GM18499 (cell line): ENCODE measurements around the gene C12orf50.
"Not testable (repeated sequence)": the region's sequence is repeated elsewhere in the genome, so short reads cannot be mapped to it uniquely, and the experiment has no call there.

Experiments used
- ATAC-seq: cut with Tn5 transposase; IDR thresholded peaks from one replicate; pipeline ENCODE4 v1.9.1; 2021; ENCODE audit warnings: moderate number of reproducible peaks; ENCODE audit not compliant: insufficient read depth, unreplicated experiment

The C12orf50 gene, protein sequence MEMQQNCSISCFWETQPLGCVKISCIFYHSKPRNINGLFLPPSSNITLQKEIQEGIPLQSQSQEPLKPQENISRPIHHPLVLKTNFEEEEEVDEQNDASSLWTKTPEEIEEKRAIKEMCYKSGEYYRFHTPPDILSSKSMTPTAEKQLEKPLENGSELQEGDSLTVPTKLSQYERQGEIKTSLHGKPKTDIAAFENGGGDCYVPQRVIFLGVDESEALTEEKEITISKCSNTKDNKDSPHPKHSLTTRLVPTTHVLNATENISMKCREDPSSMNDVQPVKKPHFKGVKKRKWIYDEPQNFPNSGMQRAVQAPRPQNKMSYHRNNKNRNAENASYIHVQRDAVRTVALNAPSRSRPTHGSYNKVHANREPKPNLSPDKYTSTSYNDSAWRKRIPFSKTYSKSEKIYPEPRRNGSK

DNA sequence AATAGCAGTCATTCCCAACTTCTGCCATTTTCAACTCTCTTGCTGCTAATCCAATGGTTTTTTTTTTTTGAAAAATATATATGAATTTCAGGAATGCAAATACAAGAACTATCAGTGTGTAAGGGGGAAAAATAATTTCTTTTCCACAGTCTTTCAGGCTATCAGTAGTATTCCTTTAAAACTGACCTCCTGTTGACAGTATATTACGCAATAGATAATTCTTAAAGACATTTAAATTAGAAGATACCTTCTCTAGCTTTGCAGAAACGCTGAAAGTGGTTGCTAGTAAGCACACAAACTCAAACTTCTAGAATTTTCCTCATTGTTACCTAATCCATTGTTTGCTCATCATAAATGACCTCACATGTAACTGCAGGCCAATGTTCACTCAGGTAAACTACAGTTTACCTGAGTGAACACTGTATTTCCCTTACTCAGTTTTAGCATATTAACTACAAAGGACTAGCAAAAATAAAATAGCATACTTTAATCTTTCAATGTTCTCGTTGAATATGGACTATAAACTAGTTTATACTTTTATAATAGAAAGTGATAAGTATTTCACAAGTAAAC, at the start of gene C12orf50:
Gene C12orf50, minus strand, starts transcription at position 309 of the 573 bp plus-strand sequence. CDS start 2,439 bp downstream, outside the sequence.
- no peak for ATAC-seq

DNA sequence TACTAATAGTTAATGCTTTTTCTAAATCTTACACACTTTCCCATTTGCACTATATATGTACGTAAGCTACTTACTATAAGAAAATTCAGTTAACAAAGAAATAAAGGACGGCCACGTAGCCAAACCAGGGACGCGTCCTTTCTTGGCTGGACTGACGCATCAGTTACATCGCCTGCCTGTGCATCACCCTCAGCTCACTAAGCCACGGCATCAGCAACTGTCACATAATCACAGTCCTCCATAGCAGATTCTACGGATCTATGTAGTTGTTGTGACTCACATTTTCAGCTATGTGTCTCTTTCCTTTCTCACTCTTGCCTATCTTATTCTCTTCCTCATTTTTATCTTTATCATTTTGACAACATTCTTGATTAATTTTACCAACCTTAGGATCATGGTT, 38.1 kb upstream of the C12orf50 start:
- no peak for ATAC-seq

DNA sequence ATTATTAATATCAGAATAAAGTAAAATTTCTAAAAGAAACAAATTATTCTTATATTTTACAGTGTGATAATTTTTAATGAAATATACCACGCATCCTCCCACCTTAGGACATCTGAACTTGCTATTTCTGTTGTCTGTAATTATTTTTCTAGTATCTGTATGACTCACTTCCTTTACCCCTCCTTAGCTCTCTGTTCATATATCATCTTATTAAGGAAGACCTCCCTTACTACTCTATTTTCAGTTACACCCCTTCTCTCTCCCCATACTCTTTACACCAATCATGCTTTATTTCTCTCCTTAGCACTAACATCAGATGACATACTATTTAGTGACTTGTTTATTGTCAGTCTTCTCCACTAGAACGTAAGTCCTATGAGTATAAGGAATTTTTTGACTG, 34.2 kb upstream of the C12orf50 start:
- ATAC-seq = peak; percentile 87

DNA sequence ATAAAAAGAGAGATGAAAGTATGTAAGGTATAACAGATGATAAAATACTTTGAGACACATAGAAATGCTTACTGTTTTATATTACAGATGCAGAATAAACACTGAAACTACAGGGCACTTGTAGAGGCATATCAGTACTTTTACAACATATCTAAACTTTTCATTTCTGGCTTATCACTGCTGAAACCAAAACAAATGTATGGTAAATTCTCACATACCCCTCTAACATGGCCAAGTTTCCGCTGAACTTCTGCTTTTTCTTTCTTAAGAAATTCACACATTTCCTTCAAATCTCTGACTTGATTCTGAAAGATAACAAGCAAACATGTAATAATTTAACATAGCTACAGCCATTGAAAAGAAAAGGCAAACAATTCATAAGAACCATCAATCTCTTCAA, 33.3 kb upstream of the C12orf50 start:
- peak; percentile 57 for ATAC-seq

DNA sequence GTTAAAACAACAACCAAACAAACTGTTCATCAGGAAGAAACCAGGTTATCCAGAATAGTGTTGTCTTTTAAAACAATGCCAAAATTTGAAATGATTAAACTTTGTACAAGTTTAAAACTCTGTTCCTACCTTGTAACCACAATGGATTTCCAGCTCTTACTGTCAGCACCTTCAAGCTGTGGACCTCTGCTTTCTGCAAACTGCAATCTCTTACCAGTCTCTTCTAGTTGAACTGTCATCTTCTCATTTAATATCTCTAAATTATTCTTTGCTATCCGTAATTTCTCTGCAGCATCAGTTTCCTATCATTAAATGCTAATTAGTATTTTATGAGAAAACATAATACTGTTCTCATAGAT, 29.5 kb upstream of the C12orf50 start:
- no peak for ATAC-seq

DNA sequence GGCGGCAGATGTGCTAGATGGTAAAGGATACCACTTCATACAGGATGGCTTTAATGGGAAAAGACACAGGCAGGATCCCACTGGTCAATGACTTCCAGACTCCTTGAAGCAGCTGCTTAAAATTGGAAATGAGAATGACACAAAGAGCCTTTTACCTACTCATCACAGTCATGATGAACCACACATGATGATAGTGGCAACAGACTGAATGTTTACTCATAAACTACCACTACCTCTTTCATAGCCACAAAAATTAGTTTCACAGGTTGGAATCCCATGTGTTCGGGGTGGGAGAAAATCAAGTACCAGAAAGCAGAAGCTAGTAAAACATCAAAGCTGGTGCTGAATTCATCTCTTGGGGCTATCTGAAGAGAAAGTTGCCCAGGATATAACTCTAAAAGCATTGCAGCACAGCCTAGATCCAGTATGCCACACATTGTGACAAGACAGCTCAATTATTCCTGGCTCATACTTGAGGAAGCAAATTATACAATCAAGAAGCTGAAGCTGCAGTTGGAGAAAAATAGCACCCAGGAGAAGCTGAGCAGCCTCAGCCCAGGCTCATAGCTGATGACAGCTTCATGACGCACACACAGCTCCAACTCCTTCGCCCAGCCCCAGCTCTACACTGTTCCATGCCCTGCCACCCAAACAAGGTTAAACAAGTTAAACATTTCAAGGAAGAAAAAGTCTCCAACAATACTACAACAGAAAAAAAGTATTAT, 29.0 kb upstream of the C12orf50 start:
- ATAC-seq = no peak

DNA sequence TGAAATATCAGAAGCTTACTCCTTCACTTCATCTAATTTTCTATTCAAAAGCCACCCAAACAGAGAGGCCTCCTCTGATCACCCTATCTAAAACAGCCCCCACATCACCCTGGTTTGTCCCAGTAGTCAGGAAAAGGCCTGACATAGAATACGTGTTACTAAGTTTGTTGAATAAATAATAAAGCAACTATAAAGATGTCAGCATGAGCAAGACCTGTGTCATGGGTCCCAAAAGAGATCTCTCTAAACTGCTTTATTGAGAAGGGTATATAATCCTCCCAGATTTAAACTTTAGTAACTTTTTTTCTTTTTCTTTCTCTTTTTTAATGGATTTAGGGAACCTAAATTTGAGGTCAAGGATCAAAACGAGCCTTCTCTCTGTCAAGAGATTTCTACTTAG, 27.4 kb upstream of the C12orf50 start:
- no peak for ATAC-seq

DNA sequence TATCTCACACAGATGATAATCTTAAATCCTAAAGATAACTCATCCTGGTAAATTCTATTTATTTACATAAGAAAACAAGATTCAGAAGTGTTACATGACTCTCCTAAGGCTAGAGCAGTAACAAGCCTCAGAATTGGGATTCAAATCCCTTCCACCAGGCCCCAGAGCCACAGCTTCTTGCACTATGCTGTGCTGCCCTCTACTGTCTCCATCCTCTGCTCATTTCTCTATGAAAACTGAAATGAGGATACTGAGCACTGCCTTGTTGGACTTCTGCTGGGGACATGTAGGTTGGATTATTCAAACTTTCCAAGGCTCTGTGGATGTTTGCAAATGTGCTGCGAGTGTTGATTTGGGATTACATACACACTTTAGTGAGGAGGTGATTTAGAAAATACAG, 23.5 kb upstream of the C12orf50 start:
- ATAC-seq = no peak

DNA sequence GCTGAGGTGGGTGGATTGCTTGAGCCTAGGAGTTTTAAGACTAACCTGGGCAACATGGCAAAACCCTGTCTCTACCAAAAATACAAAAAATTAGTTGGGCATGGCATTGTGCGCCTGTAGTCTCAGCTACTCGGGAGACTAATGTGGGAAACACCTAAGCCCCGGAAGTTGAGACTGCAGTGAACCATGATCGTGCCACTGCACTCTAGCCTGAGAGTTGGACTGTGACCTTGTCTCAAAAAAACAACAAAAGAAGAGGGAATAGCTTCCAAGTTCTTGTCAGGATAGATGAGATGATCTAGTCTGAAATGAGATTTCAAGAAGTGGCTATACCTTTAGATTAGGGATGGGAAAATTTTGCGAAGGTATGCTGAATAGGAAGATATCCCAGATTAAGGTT, 14.8 kb upstream of the C12orf50 start:
- no peak for ATAC-seq

DNA sequence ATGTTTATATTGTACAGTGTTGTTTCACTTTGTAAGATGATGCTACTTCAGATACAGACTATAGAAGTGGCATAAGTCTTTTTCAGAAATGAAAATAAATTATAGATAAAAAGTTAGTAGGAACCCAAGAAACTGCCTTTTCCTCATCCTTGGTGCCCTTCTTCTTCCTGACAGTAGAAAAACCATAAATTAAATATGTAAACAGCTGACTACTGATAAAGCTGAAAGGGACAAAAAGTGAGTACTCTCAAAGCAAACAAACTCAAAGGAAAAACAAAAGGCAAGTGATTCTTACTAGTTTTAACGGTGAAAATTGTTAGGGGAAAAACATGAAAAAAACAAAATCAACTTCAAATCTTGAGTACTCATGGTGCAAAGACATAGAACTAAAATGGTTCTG, 8.6 kb upstream of the C12orf50 start:
- no peak for ATAC-seq

DNA sequence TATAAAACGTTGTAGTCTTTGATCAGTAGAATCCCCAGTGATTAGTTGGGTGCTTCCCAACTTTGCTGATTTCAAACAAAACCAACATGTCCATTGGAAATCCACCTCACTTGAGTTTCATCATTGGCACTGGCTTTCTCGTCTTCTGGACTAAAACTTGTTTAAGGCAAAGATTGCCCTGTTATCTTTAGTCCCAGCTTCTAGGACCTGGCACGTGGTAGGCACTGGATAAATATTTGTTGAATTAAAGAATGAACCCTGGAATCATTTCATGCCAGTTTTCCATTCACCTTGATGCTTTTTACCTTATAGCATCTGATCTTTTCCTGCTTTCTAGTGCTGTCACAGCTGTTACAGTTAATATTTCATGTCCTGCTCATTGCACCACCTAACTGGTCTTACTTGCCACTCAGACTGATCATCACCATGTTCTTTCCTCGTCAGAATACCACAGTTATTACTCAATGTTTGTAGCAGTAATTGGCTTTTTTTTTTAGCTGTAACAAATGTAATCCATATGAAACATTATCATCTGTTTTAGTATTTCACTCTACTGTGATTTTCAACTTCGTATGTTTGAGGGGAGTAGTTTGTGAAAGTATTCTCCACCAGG, 7.3 kb upstream of the C12orf50 start:
- no peak for ATAC-seq

DNA sequence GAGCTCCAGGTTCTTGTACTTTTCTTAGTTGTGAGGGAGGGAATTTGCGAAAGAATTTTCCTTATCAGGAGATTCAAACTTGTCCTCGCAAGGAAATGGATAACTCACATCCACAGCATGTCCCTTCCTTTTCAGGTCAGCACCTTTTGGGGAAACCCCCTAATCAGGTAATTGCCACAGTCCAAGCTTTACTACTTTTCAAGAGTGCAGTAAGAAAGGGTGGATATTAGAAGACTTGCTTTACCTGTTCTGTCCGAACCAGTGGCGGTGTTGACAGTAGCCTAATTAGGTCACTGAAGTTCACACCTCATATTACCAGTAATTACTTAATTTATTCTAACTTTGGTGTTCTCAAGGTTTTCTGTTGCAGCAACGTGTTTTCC, 6.7 kb upstream of the C12orf50 start:
- peak; percentile 11 for ATAC-seq

DNA sequence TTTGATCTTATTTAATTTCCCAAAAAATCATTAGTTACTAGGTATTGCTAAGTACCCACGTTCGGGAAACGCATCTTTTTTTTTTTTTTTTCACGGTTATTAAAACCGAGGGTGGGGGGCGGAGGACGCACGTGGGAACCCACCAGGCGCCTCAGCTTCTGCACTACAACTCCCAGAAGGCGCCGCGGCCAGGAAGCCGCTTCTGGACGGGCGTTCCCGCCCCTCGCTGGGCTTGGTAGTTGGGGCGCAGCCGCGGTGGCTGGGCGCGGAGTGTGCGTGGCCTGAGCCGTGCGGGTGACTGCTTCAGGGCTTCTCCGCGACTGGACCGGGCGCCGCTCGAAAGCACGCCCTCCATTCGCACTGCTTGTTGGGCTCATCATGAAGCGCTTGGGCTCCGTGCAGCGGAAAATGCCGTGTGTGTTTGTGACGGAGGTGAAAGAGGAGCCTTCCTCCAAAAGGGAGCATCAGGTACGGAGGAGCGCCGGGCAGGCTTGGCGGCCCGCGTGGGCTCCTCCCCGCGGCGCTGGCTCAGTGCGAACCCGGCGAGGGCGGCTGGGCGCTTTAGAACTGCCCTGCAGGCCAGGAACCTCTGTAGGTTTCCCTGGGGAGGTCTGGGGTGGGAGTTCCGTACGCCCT, 6.2 kb upstream of the C12orf50 start:
- peak; percentile 96 for ATAC-seq

DNA sequence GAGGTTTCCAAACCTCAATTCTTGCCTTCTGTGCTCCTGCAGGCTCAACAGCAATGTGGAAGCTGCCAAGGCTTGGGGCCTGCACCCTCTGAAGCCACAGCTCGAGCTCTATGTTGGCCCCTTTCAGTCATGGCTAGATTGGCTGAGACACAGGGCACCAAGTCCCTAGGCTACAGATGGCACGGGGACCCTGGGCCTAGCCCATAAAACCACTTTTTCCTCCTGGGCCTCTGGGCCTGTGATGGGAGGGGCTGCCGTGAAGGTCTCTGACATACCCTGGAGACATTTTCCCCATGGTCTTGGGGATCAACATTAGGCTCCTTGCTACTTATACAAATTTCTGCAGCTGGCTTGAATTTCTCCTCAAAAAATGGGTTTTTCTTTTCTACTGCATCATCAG, 2.0 kb upstream of the C12orf50 start:
- ATAC-seq = not testable (repeated sequence)

DNA sequence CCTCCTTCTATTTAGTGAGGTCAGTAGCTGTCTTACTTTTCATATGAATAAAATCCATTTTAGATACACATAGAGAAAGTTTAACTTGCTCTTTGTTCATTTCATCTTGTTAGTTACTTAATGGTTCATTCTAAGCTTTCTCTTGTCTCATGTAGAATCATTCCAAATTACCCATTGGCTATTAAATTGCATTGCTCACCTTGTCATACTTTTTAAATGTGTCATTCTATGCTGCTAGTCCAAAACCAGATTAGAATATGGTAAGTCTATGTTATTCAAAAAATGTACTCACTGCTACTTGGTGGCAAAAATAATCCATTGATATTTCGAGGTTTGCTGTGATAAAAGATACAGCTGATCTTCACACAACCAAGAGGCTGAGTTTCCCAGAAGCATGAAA, 3.0 kb downstream of the C12orf50 start:
- ATAC-seq = no peak

DNA sequence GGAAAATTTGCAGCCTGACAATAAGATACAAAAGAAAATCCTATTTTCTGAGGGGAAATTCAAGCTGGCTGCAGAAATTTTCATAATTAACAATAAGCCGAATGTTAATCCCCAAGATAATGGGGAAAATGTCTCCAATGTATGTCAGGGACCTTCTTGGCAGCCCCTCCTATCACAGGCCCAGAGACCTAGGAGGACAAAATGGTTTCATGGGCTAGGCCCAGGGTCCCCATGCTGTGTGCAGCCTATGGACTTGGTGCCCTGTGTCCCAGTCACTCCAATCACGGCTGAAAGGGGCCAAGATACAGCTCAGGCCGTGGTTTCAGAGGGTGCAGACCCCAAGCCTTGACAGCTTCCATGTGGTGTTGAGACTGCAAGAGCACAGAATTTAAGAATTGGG, 11.2 kb downstream of the C12orf50 start:
- ATAC-seq = no peak

DNA sequence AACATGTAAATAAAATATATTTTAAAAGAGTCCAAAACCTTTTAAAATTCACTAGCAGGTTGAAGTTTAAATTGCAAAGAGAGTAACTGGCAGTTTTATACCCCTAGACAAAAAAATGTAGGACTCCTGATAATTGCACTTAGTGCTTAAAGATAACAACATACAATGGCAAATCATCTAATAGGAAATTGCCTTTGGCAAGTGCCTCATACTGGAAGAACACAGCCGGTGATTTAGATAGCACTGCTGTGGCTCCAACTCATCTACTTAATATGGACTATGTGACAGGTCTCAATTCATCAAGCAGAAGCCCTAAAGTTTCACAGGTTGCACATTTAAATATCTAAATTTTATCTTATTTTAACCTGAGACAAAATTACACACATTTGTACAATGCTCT, 13.4 kb downstream of the C12orf50 start:
- no peak for ATAC-seq

DNA sequence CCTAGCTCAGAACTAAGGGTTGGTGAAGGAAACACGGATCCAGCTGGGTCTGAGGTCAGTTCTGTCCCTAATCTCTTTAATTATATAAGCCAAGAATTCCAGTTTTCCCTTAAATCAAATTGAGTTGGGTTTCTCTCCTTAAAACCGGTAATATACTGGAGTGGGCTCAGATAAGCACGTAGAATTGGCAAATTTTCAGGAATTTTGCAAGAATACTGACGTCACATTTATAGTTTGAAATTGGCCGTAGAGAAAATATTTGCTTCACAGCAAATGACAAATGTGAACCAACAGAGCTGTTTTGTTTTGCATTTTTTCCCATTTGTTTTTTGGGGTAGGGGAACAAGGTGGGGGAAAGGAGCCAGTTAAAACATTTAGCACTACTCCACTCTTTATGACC, 17.4 kb downstream of the C12orf50 start:
- no peak for ATAC-seq

DNA sequence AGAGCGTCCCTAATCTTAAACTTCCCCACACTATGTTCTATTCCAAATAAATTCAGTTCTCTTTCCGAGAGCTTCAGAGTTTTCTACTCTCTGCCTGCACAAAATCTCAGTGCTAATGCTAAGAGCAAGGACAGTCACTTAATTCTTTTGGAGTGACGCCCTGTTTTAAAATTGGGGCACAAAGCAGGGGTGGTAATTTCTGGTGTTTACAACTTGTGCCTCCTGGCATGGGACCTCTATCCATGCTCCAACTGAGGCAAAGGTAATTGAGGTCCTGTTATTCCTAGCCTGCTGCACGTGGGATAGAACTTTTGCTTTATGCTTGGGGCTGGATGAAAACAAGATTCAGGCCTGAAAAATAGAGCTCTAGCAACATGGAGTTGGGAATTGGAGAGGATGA, 22.9 kb downstream of the C12orf50 start:
- ATAC-seq = no peak

DNA sequence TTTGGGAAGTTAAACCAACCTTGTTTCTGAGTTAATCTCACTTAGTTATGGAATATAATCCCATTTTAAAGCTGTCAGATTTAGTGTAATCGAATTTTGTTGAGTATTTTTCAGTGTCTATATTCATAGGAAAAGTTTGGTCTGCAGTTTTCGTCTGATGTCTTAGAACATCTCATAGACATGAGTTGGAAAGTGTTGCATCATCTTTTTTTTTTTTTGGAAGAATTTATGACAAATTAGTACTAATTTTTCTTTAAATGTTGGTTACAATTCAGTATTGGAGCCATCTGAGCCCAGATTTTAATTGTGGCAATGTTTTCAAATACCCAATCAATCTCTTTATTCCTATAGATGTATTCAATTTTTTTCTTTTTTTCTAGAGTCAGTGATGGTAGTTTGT, 27.9 kb downstream of the C12orf50 start:
- ATAC-seq = no peak
